ENCODE data around the gene ARRB2. TPM values are rescaled to one million over a fixed set of nuclear protein-coding genes. Genes with fewer than 3 reads are reported as not detected.
A peak's percentile ranks its signal among the peaks of the same experiment; 100 is the strongest.
"Not testable (repeated sequence)": the region's sequence is repeated elsewhere in the genome, so short reads cannot be mapped to it uniquely, and the experiment has no call there.

Gene ARRB2
- total RNA-seq, 1 donor from 2014 or later, result 202 TPM

- intact Hi-C loops (cut with micrococcal nuclease), result no loop called here
- no peaks in the 10 kb centered on the region for H3K9me3 Mint-ChIP-seq
- no peak for DNase-seq (ENCODE audit: low spot score)
- H3K4me1 Mint-ChIP-seq (ENCODE audit: low read depth), result peaks cover 58% of the 10 kb centered on the region
- no peaks in the 10 kb centered on the region for H3K27me3 Mint-ChIP-seq (ENCODE audit: insufficient read depth)
- peak overlapping the region; percentile 77 for H3K27ac Mint-ChIP-seq
- peaks cover 8% of the 10 kb centered on the region for H3K36me3 Mint-ChIP-seq (ENCODE audit: low read depth)
- peak overlapping the region; percentile 90 for H3K4me3 Mint-ChIP-seq
Measured at GRCh38 chr17:4706121-4706520, 4.3 kb upstream of the ARRB2 start.

GRCh38 chr17:4708436-4708835 is 2.0 kb upstream of the ARRB2 start:
- peak overlapping the region; percentile 54 for H3K4me3 Mint-ChIP-seq

GRCh38 chr17:4710693-4711634 is 532 bp downstream of the ARRB2 start:
- H3K4me1 Mint-ChIP-seq (ENCODE audit: low read depth), result peaks cover 58% of the 10 kb centered on the region

More at GRCh38 chr17:4708436-4708835, 2.0 kb upstream of the ARRB2 start:
- no peaks in the 10 kb centered on the region for H3K9me3 Mint-ChIP-seq
- H3K27me3 Mint-ChIP-seq (ENCODE audit: insufficient read depth), result no peaks in the 10 kb centered on the region
- intact Hi-C loops (cut with micrococcal nuclease), result no loop called here
- H3K27ac Mint-ChIP-seq, result peak overlapping the region; percentile 23
- peak; percentile 56 for DNase-seq (ENCODE audit: low spot score)
- peaks cover 51% of the 10 kb centered on the region for H3K4me1 Mint-ChIP-seq (ENCODE audit: low read depth)
- H3K36me3 Mint-ChIP-seq (ENCODE audit: low read depth), result peaks cover 9% of the 10 kb centered on the region

GRCh38 chr17:4711661-4712181 is 1.3 kb downstream of the ARRB2 start:
- Mint-ChIP-seq H3K4me3 (peak overlapping the region; percentile 98), H3K27ac (peak overlapping the region; percentile 99), H3K36me3 (ENCODE audit: low read depth) (peaks cover 21% of the 10 kb centered on the region), H3K27me3 (ENCODE audit: insufficient read depth) (no peaks in the 10 kb centered on the region), H3K4me1 (ENCODE audit: low read depth) (peaks cover 55% of the 10 kb centered on the region), H3K9me3 (no peaks in the 10 kb centered on the region)
- intact Hi-C loops (cut with micrococcal nuclease), result loop anchor here (10.0 kb wide), 1 partner anchor 347 kb away; the partner anchor contains the start of gene UBE2G1
- no peak for DNase-seq (ENCODE audit: low spot score)

More at GRCh38 chr17:4710693-4711634, 532 bp downstream of the ARRB2 start:
- DNase-seq (ENCODE audit: low spot score), result peak; percentile 55
- Mint-ChIP-seq H3K36me3 (ENCODE audit: low read depth) (peaks cover 19% of the 10 kb centered on the region), H3K4me3 (peak overlapping the region; percentile 98), H3K27ac (peak overlapping the region; percentile 99), H3K27me3 (ENCODE audit: insufficient read depth) (no peaks in the 10 kb centered on the region), H3K9me3 (no peaks in the 10 kb centered on the region)
- intact Hi-C loops (cut with micrococcal nuclease), result loop anchor here (1.0 to 10.0 kb wide), 11 partner anchors 20 to 346 kb away; partner anchors contain the start of genes C17orf107, MED11, MINK1 and PFN1

GRCh38 chr17:4712526-4712925 is 2.1 kb downstream of the ARRB2 start:
- Mint-ChIP-seq H3K4me3 (peak overlapping the region; percentile 98), H3K27ac (peak overlapping the region; percentile 99), H3K27me3 (ENCODE audit: insufficient read depth) (no peaks in the 10 kb centered on the region), H3K4me1 (ENCODE audit: low read depth) (peaks cover 62% of the 10 kb centered on the region), H3K9me3 (no peaks in the 10 kb centered on the region), H3K36me3 (ENCODE audit: low read depth) (peaks cover 27% of the 10 kb centered on the region)
- no peak for DNase-seq (ENCODE audit: low spot score)
- intact Hi-C loops (cut with micrococcal nuclease), result loop anchor here (10.0 kb wide), 1 partner anchor 348 kb away; the partner anchor contains the start of gene UBE2G1

- H3K36me3 Mint-ChIP-seq (ENCODE audit: low read depth), result peaks cover 40% of the 10 kb centered on the region
- peak overlapping the region; percentile 81 for H3K4me3 Mint-ChIP-seq
- H3K27ac Mint-ChIP-seq, result peak overlapping the region; percentile 95
- not testable (repeated sequence) for H3K9me3 Mint-ChIP-seq; H3K27me3 Mint-ChIP-seq (ENCODE audit: insufficient read depth); DNase-seq (ENCODE audit: low spot score)
- peaks cover 59% of the 10 kb centered on the region for H3K4me1 Mint-ChIP-seq (ENCODE audit: low read depth)
- intact Hi-C loops (cut with micrococcal nuclease), result loop anchor here (10.0 kb wide), 1 partner anchor 350 kb away; the partner anchor contains the start of gene UBE2G1
Measured at GRCh38 chr17:4714340-4715062, 4.1 kb downstream of the ARRB2 start.

GRCh38 chr17:4715063-4715744 is 4.8 kb downstream of the ARRB2 start:
- Mint-ChIP-seq H3K27me3 (ENCODE audit: insufficient read depth) (no peaks in the 10 kb centered on the region), H3K4me3 (peak overlapping the region; percentile 81), H3K27ac (peak overlapping the region; percentile 95), H3K4me1 (ENCODE audit: low read depth) (peaks cover 54% of the 10 kb centered on the region), H3K36me3 (ENCODE audit: low read depth) (peaks cover 43% of the 10 kb centered on the region), H3K9me3 (no peaks in the 10 kb centered on the region)
- intact Hi-C loops (cut with micrococcal nuclease), result loop anchor here (10.0 kb wide), 1 partner anchor 350 kb away; the partner anchor contains the start of gene UBE2G1
- DNase-seq (ENCODE audit: low spot score), result peak; percentile 58

GRCh38 chr17:4716081-4716480 is 5.6 kb downstream of the ARRB2 start:
- intact Hi-C loops (cut with micrococcal nuclease), result loop anchor here (10.0 kb wide), 1 partner anchor 351 kb away; the partner anchor contains the start of gene UBE2G1
- peak overlapping the region; percentile 95 for H3K27ac Mint-ChIP-seq
- H3K4me1 Mint-ChIP-seq (ENCODE audit: low read depth), result peaks cover 60% of the 10 kb centered on the region
- H3K4me3 Mint-ChIP-seq, result peak overlapping the region; percentile 81
- H3K9me3 Mint-ChIP-seq, result no peaks in the 10 kb centered on the region
- no peak for DNase-seq (ENCODE audit: low spot score)
- H3K27me3 Mint-ChIP-seq (ENCODE audit: insufficient read depth), result no peaks in the 10 kb centered on the region
- peaks cover 48% of the 10 kb centered on the region for H3K36me3 Mint-ChIP-seq (ENCODE audit: low read depth)

GRCh38 chr17:4717791-4718190 is 7.4 kb downstream of the ARRB2 start:
- no peaks in the 10 kb centered on the region for H3K9me3 Mint-ChIP-seq
- H3K4me3 Mint-ChIP-seq, result no peak overlapping the region
- H3K27ac Mint-ChIP-seq, result no peak overlapping the region
- peaks cover 52% of the 10 kb centered on the region for H3K4me1 Mint-ChIP-seq (ENCODE audit: low read depth)
- intact Hi-C loops (cut with micrococcal nuclease), result loop anchor here (10.0 kb wide), 1 partner anchor 353 kb away; the partner anchor contains the start of gene UBE2G1
- H3K27me3 Mint-ChIP-seq (ENCODE audit: insufficient read depth), result no peaks in the 10 kb centered on the region
- peaks cover 49% of the 10 kb centered on the region for H3K36me3 Mint-ChIP-seq (ENCODE audit: low read depth)
- DNase-seq (ENCODE audit: low spot score), result no peak

- no peak overlapping the region for H3K4me3 Mint-ChIP-seq
- no peaks in the 10 kb centered on the region for H3K27me3 Mint-ChIP-seq (ENCODE audit: insufficient read depth)
- H3K9me3 Mint-ChIP-seq, result no peaks in the 10 kb centered on the region
- H3K36me3 Mint-ChIP-seq (ENCODE audit: low read depth), result peaks cover 50% of the 10 kb centered on the region
- no peak overlapping the region for H3K27ac Mint-ChIP-seq
- H3K4me1 Mint-ChIP-seq (ENCODE audit: low read depth), result peaks cover 52% of the 10 kb centered on the region
- no peak for DNase-seq (ENCODE audit: low spot score)
- intact Hi-C loops (cut with micrococcal nuclease), result loop anchor here (10.0 kb wide), 1 partner anchor 353 kb away; the partner anchor contains the start of gene UBE2G1
Measured at GRCh38 chr17:4718276-4718675, 7.8 kb downstream of the ARRB2 start.

GRCh38 chr17:4719146-4719545 is 8.7 kb downstream of the ARRB2 start:
- Mint-ChIP-seq H3K27me3 (ENCODE audit: insufficient read depth) (no peaks in the 10 kb centered on the region), H3K27ac (no peak overlapping the region), H3K36me3 (ENCODE audit: low read depth) (peaks cover 50% of the 10 kb centered on the region), H3K9me3 (no peaks in the 10 kb centered on the region), H3K4me1 (ENCODE audit: low read depth) (peaks cover 47% of the 10 kb centered on the region), H3K4me3 (no peak overlapping the region)
- DNase-seq (ENCODE audit: low spot score), result no peak
- intact Hi-C loops (cut with micrococcal nuclease), result loop anchor here (10.0 kb wide), 1 partner anchor 354 kb away; the partner anchor contains the start of gene UBE2G1
